H1 (cell line): ENCODE measurements around the gene KIF15. TPM values are rescaled to one million over a fixed set of nuclear protein-coding genes. Genes with fewer than 3 reads are reported as not detected.
A peak's percentile ranks its signal among the peaks of the same experiment; 100 is the strongest.

Source experiments
- ASH2L ChIP-seq: fragments of 200-600, 300-600 bp; sonication (generic); IDR thresholded peaks from one replicate; pipeline ENCODE4 v1.7.1; 2017; ENCODE audit warnings: low read length
- EGR1 ChIP-seq: IDR thresholded peaks from 2 replicates; pipeline ENCODE4 v1.6.1; 2011; ENCODE audit warnings: low read depth, low read length, borderline replicate concordance
- EP300 ChIP-seq, 2 experiments: IDR thresholded peaks; 1 replicate in 1 of 2; 2 replicates in 1 of 2; pipeline ENCODE4 v1.6.1; 2011 to 2012; ENCODE audit warnings: low read depth in 2 of 2, low read length in 2 of 2, mild to moderate bottlenecking in 2 of 2, borderline replicate concordance in 1 of 2, inconsistent platforms in 1 of 2, moderate library complexity in 1 of 2
- JUN ChIP-seq: IDR thresholded peaks from 2 replicates; pipeline ENCODE4 v1.6.1; 2011; ENCODE audit warnings: low read depth, mild to moderate bottlenecking, improper control_type of control experiment, low read length
- KDM1A ChIP-seq: fragments of 200-600, 300-600 bp; sonication (generic); IDR thresholded peaks from 2 replicates; pipeline ENCODE4 v1.7.1; 2016; ENCODE audit warnings: mild to moderate bottlenecking, low read length, borderline replicate concordance
- PHF8 ChIP-seq: fragments of 200-600 bp; sonication (generic); conservative IDR thresholded peaks from 2 replicates; pipeline ENCODE4 v1.7.1; 2012; ENCODE audit warnings: low read depth, mild to moderate bottlenecking, inconsistent platforms, low read length, moderate library complexity
- POLR2AphosphoS5 ChIP-seq: IDR thresholded peaks from 2 replicates; pipeline ENCODE4 v1.6.1; 2011; ENCODE audit warnings: low read depth, low read length
- polyA plus RNA-seq, 7 experiments: library from polyadenylated mRNA; depleted of rRNA in 3 of 7; stranded (reverse) in 5 of 7; unstranded in 2 of 7; fragments of >200 nt in 5 of 7; fragments of 200-250 nt in 2 of 7; gene quantifications; 1 replicate in 5 of 7; 2 replicates in 1 of 7; 4 replicates in 1 of 7; pipeline versions ENCODE4 v1.2.1 to v1.2.3, GENCODE V29; 2011 to 2013; ENCODE audit warnings: missing spikeins in 2 of 7, mixed read lengths in 2 of 7
- total RNA-seq: library from RNA; stranded (reverse); fragmentation: NEBNext Ultra II Directional; extraction: Animal tissue kit (Norgen Biotek cat#: 25700); gene quantifications from 2 replicates; pipeline ENCODE4 v1.2.1, GENCODE V29; 2021
- TF ChIP-seq, protein P1 (sequence below): fragments of 300-600 bp; sonication (generic); IDR thresholded peaks from 2 replicates; pipeline ENCODE4 v1.7.1; 2012; ENCODE audit warnings: low read length, moderate library complexity, mild to moderate bottlenecking, inconsistent platforms; ENCODE audit not compliant: insufficient replicate concordance

The KIF15 gene
- total and polyA plus RNA-seq, 2 of the 8 experiments (the other 6 are each of a cell fraction or from before 2014, with no cell fraction given), result 4.2 to 25.5 TPM

DNA sequence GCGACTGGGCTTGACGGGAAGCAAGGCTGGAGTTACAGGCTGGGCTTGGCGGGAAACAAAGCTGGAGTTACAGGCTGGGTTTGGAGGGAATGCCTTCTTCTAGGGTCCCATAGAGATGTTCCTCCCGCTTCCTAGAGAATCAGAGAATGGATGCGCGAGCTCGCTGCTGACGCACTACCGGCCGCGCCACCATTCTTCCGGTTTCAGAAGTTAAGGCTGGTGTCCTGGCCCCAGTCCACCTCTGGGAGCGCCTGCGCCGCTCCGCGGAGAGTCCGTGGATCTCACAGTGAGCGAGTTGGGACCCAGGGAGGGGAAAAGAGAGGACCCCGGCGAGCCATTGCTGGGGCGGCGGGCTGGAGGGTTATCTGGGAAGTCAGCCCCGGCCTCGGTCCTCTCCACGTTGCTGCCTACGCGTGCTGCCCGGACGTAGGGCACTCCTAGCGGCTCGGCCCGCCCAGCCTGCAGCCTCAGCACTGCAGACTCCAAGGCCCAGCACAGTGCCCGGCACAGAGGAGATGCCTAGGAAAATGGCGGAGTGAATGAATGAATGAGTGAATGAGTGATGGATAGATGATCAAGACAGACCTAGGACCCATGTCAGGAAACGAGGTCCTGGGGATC is 49.0 kb upstream of the KIF15 start, which contains the start of gene ZNF502 (continued):
- TF ChIP-seq, protein P1, sequence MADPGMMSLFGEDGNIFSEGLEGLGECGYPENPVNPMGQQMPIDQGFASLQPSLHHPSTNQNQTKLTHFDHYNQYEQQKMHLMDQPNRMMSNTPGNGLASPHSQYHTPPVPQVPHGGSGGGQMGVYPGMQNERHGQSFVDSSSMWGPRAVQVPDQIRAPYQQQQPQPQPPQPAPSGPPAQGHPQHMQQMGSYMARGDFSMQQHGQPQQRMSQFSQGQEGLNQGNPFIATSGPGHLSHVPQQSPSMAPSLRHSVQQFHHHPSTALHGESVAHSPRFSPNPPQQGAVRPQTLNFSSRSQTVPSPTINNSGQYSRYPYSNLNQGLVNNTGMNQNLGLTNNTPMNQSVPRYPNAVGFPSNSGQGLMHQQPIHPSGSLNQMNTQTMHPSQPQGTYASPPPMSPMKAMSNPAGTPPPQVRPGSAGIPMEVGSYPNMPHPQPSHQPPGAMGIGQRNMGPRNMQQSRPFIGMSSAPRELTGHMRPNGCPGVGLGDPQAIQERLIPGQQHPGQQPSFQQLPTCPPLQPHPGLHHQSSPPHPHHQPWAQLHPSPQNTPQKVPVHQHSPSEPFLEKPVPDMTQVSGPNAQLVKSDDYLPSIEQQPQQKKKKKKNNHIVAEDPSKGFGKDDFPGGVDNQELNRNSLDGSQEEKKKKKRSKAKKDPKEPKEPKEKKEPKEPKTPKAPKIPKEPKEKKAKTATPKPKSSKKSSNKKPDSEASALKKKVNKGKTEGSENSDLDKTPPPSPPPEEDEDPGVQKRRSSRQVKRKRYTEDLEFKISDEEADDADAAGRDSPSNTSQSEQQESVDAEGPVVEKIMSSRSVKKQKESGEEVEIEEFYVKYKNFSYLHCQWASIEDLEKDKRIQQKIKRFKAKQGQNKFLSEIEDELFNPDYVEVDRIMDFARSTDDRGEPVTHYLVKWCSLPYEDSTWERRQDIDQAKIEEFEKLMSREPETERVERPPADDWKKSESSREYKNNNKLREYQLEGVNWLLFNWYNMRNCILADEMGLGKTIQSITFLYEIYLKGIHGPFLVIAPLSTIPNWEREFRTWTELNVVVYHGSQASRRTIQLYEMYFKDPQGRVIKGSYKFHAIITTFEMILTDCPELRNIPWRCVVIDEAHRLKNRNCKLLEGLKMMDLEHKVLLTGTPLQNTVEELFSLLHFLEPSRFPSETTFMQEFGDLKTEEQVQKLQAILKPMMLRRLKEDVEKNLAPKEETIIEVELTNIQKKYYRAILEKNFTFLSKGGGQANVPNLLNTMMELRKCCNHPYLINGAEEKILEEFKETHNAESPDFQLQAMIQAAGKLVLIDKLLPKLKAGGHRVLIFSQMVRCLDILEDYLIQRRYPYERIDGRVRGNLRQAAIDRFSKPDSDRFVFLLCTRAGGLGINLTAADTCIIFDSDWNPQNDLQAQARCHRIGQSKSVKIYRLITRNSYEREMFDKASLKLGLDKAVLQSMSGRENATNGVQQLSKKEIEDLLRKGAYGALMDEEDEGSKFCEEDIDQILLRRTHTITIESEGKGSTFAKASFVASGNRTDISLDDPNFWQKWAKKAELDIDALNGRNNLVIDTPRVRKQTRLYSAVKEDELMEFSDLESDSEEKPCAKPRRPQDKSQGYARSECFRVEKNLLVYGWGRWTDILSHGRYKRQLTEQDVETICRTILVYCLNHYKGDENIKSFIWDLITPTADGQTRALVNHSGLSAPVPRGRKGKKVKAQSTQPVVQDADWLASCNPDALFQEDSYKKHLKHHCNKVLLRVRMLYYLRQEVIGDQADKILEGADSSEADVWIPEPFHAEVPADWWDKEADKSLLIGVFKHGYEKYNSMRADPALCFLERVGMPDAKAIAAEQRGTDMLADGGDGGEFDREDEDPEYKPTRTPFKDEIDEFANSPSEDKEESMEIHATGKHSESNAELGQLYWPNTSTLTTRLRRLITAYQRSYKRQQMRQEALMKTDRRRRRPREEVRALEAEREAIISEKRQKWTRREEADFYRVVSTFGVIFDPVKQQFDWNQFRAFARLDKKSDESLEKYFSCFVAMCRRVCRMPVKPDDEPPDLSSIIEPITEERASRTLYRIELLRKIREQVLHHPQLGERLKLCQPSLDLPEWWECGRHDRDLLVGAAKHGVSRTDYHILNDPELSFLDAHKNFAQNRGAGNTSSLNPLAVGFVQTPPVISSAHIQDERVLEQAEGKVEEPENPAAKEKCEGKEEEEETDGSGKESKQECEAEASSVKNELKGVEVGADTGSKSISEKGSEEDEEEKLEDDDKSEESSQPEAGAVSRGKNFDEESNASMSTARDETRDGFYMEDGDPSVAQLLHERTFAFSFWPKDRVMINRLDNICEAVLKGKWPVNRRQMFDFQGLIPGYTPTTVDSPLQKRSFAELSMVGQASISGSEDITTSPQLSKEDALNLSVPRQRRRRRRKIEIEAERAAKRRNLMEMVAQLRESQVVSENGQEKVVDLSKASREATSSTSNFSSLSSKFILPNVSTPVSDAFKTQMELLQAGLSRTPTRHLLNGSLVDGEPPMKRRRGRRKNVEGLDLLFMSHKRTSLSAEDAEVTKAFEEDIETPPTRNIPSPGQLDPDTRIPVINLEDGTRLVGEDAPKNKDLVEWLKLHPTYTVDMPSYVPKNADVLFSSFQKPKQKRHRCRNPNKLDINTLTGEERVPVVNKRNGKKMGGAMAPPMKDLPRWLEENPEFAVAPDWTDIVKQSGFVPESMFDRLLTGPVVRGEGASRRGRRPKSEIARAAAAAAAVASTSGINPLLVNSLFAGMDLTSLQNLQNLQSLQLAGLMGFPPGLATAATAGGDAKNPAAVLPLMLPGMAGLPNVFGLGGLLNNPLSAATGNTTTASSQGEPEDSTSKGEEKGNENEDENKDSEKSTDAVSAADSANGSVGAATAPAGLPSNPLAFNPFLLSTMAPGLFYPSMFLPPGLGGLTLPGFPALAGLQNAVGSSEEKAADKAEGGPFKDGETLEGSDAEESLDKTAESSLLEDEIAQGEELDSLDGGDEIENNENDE, result no peak
- no peak for TF ChIP-seq KDM1A
- no peak; the same call in 1 of the 2 replicates for TF ChIP-seq POLR2AphosphoS5
- TF ChIP-seq ASH2L, result peak; percentile 62
- peak; percentile 77 for TF ChIP-seq EGR1
- TF ChIP-seq EP300 (IDR thresholded peaks at IDR 0.05; ENCODE audit: borderline replicate concordance in 1 of 2, low read depth in 2 of 2, low read length in 2 of 2), result no peak
- TF ChIP-seq JUN, result no peak
- TF ChIP-seq PHF8, result peak; percentile 90
